Activated CD8-positive, alpha-beta memory T cell treated with anti-CD3 and anti-CD28 coated beads, Interleukin-2, amount 50 U/mL, for 4 hours (primary cell): Measurements from ENCODE around the gene ST3GAL3.

Source experiments
- DNase-seq: peaks from one replicate; pipeline ENCODE4 v3.0.0-alpha.2; 2020

The ST3GAL3 gene

DNA sequence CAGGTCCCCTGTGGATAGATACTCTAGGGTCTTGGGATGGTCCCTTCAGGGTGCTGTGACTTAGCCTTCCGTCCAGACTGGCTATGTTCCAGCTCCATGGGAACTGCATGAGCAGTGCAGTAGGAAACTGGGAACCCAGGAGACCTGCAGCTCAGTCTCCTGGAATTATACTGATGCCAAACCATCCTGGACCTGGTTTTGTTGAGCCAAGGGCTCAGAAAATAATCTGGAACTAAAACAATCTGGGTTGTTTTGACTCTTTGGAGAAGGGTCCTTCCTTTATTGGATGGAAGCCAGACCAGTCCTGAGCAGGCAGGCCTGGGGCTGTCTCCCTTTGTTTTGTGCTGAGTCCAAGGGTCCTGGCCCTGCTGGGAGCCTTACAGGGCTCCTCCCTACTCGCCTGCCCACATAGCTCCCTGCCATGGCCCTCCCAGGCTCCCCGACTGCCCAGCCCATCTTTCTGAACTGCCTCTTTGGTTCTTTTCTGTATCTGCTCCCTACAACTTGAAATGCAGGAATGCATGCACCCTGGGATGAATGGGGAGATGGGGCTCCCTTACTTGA is 240.6 kb downstream of the ST3GAL3 start:
- DNase-seq: no peak

DNA sequence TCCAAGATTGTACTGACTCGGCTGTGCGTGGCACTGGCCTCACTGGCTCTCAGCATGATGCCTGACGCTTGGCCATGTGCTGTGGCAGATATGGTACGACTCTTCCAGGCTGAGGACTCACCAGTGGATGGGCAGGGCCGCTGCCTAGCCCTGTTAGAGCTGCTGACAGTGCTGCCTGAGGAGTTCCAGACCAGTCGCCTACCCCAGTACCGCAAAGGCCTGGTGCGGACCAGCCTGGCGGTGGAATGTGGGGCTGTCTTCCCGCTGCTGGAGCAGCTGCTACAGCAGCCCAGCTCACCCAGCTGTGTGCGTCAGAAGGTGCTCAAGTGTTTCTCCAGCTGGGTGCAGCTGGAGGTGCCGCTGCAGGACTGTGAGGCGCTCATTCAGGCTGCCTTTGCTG is 242.3 kb downstream of the ST3GAL3 start:
- DNase-seq: no peak

DNA sequence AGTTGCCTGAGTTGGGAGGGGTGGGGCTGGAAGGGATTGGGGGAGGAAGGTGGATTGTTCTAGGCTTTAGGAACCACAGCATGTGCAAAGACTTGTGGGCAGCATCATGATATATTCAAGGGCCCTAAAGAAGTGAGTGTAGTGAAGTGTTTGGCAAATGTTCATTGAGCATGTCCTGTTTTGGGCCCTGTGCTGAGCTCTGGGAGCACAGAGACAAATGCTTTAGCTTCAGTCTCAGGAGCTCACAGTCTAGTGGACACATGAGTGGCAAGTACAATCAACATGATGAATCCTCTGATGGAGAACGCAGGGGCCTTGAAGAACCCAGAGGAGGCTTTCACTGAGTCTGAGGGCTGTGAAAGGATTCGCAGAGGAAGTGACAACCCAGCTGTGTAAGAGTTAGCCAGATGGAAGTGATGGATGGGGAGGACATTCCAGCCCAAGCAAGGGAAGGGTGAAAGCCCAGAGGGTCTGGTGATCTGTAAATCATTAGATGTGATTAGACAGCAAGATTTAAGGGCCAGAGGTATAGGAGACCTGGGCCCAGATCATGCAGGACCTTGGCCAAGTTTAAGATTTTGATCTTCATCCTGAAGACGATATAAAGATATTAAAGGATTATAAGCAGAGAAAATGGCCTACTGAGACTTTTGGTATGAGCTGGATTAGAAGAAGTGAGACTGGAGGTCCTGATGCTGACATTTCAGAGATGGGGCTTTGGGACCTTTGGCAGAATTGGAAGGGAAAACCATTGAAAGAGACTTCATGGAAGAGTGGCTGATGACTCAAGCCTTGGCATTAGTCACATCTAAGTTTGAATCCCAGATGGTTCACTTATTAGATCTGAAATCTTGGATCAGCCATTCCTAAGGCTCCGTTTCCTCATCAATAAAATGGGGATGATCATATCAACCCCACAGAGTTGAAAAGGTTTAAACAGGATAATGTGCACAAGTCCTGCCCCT is 244.0 kb downstream of the ST3GAL3 start:
- no peak for DNase-seq

DNA sequence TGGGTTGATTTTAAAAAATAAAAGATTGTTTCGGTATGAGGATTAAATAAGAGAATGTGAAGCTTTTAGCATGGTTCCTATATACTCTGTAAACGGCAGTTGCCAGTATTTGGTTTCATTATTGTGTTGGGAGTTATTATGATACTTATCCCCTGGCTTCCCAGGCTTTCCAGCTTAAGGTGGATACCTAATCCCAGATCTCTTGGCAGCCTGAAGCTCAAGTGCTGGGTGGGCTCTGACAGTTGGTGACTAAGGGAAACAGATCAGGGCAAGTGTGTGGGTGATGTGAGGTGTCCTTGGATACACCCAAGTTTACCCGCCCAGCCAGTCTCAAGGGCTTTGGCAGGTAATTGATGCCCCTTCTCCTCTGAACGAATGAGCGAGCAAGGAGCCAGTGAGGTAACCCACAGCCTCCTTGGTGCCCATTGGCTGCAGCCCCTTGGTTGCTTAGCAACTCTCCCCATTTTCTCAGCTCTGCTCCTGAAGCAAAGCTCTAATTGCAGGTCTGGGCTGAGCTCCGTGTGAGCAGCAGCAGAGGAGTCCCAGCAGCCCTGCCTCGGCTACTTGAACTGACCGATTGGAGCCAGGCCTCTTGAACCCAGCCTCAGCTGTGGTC is 245.5 kb downstream of the ST3GAL3 start:
- no peak for DNase-seq

DNA sequence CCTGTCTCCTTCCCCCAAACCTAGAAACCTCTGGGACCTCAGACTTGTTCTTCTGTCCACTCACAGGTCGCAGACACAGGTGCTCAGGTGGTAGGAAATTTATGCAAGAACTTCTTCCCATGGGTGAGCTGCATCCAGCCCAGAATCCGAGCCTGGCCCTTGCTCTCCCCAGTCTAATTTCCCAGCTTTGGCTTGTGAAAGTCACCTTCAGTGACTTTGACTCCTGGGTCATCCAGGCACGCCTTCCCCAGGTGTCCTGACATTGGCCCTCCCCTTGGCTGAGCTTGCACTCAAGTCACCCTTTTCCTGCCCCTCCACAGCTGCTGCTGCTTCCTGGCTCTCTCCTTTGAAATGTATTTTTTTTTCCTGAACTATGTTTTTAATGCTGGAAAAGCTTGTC is 246.0 kb downstream of the ST3GAL3 start:
- no peak for DNase-seq

DNA sequence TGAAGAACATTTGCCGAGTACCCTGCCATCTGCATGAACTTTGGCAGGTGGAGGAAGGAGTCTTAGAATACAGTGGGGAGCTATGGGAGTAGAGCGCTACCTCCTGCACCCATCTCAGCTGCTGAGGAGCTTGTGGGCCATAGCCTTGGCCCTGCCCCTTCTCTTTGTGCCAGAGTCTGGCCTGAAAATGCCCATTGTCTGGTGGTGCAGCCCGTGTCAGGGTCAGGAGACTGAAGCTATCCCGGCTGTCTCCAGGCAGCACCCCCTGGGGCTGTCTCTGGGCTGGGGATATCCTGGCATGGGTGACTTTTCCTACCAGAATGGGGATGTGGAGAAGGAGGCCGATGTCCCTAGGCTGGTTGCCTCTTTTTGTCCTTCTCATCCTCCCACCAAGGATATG is 246.7 kb downstream of the ST3GAL3 start:
- DNase-seq: no peak

DNA sequence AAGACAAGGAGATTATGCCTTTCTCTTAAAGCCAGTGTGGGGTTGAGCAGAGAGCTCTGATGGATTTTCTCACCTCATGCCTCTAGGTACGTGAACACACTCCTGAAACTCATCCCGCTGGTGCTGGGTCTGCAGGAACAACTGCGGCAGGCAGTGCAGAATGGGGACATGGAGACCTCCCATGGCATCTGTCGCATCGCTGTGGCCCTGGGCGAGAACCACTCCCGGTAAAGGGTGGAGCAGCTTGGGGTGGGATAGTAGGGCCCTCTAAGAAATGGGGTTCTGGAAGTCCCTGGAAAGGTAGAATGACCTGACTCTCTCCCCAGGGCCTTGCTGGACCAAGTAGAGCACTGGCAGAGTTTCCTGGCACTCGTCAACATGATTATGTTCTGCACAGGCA is 248.9 kb downstream of the ST3GAL3 start:
- DNase-seq: no peak

DNA sequence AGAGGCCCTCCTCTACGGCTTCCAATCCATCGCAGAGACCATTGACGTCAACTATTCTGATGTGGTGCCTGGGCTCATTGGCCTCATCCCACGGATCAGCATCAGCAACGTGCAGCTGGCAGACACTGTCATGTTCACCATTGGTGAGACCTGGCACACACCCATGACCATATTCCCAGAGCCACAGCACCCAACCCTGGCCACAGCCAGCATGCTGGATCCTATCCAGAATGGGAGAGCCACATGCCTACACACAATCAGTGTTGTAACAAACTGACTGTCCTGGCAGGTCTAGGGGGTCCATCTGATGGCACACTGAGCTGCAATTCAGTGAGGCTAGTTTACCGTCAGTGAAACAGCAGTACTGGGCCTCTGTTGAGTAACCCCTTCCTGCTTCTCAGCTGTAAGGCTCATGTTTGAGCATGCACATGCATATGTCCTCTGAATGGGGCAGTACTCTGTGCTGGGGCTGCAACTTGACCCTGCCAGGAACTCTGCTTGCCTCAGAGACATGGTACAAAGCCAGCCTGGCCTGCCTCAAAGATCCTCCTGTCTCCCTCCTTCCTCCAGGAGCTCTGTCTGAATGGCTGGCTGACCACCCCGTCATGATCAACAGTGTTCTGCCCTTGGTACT is 250.2 kb downstream of the ST3GAL3 start:
- no peak for DNase-seq

DNA sequence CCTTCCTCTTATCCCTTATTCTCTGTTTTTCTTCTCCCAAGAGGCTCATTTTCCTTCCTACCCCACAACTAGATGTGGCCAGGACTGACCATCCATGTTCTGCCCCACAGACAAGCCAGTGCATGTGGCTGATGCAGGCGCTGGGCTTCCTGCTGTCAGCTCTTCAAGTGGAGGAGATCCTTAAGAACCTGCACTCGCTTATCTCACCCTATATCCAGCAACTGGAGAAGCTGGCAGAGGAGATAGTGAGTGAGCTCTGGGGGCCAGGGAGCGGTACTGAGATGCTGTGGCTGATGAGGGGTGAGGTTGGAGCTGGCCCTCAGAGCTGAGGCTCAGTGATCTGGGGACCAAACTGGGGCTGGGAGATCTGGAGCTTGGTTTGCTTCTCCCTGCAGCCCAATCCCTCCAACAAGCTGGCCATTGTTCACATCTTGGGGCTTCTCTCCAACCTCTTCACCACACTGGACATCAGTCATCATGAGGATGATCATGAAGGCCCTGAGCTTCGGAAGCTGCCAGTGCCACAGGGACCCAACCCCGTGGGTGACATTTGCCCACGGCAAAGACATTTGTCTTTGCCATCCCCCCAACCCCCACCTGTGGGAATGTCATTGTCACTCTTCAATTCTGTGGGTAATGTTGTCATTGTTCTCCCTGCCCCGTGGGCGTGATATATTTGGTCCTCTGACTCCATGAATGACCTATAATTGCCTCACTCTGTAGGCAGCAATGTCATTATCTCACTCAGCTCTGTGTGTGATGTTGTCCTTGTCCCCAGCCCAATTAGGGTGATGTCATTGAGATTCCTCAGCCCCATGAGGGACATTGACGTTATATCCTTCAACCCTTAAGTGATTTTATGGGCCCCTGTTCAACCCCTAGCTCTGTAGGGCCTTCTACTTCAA is 251.3 kb downstream of the ST3GAL3 start:
- no peak for DNase-seq

DNA sequence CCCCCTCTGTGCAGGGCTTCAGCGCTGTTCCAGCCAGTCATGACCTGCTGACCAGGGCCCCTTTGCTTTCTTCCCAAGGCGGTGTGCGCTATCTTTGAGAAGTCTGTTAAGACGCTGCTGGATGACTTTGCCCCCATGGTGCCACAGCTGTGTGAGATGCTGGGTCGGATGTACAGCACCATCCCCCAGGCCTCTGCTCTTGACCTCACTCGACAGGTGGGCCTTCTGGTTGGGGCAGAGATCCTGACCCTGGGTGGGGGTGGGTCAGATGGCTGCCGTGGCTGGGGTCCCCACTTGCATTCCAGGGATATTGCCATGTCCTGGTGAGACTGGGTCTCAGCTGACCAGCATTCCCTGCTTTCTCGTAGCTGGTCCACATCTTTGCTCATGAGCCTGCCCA is 253.5 kb downstream of the ST3GAL3 start:
- no peak for DNase-seq

DNA sequence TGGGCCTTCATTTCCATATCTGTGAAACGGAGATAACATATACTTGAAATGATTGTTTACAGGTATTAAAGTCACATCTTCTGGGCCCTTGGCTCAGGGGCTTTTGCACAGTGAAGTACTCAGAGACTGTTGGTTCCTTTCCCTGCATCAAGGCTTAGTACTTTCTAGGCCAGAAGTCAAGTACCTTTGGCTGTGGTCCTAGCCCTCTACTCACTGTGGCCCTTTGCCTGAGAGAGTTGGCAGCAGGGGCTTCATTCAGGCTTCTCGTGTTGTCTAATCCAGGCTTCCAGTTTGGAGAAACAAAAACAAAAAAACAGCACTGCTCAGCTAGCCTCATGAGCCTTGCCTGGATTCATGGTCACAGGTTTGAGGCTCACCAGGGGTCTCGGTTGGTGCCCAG is 254.4 kb downstream of the ST3GAL3 start:
- no peak for DNase-seq

DNA sequence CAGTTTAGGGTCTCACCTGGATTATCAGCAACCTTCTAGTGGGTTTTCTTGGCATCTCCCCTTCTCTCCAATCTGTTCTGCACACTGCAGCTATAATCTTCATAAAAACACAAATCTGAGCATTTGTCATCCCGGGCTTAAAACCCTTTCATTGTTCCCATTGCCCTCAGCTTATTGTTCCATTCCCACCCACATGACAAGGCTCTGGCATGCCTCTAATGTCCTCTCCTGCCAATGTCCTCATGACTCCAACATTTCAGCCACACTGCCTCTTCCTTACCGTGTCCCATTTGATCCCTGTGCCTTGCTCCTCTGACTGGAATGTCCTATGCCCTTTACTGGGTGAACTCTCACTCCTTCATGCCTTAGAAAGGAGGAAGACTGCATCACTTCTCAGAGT is 255.0 kb downstream of the ST3GAL3 start:
- no peak for DNase-seq

DNA sequence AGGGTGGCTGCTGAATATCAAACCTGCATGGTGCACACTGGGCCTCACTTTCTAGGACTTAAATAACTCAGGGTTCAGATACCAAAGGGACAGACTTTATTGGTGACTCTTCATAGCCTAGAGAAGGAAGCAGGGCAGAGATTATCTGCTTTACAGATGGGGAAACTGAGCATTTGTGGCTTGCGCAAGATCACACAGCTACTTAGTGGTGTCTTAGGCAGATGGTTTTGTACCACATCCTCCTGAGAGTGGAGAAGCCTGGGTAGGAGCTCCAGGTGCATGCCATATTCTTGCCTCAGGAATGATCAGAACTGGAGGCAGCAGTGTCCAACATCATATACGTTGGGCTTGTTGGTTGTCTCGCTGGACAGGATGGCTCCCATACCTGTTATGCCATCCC is 255.7 kb downstream of the ST3GAL3 start:
- DNase-seq: no peak

DNA sequence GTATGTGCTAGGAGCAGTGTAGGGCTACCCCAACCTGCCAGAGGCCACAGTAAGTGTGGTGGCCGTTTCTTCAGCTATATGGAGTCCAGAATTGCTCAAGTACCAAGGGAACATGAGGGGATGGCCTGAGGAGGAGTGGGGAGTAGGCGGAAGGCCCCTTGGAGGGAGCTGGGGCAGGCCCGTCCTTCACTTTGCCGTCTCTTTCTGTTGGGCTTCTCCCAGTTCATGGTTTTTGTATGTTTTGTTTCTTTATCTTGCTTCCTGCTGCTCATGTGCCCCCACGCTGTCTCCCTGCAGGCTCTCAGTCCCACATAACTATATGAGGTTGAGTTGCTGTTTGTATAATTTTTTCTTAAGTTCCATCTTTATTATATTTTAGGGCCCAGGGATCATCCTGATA is 256.6 kb downstream of the ST3GAL3 start:
- no peak for DNase-seq

DNA sequence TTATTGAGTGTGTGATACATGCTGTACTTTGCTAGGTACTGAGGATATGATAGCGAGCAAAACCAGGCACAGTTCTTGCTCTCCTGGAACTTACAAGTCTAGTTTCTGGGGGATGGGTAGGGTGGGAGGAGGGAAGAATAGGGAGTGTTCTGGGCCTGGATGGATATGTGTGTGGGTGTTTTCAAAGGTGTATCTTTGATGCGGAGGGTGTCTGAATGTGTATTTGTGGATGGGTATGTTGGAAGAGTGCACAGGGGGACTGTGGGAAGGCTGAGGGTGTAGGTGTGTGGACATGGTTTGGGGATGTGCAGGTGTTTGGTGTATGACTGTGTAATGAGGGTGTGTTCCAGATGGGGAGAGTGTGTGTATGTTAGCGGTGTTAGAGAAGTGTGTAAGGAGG is 258.0 kb downstream of the ST3GAL3 start:
- no peak for DNase-seq

DNA sequence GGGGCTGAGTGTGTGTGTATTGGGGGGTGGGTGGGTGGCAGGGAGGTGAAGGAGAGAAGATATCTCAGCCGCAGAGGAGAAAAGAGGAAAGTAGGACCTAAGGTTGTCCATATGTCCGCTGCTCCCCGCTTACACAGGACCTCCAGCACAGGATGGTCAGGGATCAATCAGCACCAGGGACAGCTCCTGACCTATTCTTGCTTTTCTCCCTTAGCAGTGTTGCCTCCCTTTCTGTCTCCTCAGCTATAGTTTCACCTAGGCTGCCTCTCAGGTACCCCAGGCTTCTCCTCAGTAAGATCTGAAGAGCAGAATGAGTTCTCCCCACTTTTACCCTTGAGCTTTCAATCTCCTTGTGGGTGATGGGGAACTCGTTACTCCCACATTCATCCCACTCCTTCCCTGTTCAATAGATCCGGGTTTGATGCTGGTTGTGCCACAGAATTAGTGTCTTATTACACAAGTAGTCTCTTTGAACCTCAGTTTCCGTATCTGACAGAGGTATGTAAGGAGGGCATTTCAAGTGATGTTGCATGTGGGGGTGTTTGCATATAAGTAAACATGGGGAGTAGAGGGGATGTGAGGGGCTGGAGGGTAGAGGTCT is 261.1 kb downstream of the ST3GAL3 start:
- DNase-seq: no peak

DNA sequence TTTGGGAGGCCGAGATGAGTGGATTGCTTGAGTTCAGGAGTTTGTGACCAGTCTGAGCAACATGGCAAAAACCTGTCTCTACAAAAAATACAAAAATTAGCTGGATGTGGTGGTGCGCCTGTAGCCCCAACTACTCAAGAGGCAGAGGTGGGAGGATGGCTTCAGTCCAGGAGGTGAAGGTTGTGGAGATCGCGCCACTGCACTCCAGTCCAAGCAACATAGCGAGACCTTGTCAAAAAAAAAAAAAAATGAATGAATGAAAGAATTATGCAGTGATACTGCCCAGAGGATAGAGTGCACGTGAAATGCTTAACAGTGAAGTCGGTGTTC is 262.0 kb downstream of the ST3GAL3 start:
- no peak for DNase-seq

DNA sequence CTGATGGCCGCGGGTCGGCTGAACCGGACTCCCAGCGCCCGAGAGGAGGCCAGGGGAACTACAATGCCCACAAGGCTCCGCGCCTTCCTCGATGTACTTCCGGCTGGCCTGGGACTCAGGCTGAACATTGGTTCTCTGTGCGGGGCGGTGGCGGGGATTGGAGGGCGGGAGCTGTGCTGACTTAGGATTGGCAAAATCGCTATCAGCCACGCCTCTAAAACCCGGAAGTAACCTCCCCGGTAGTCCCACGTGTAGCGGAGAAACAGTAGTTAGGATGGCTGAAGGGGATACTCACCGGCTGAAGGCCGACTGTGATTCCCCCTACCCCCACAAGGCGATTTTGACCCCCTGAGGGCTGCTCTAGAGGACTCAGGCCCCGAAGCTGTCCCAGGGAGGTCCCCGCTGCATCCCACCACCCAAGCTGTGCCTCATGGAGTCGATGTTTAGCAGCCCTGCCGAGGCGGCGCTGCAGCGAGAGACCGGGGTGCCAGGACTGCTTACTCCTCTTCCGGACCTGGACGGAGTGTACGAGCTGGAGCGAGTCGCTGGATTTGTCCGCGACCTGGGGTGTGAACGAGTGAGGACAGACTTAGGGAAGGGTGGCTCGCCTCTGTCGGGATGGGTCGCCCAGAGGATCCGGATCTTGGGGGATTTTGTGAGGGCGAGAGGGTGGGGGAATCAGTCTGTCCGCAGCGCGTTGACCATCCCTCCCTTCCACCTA is 262.6 kb downstream of the ST3GAL3 start, which contains the start of gene DPH2:
Gene DPH2 (plus strand): TSS at position 265 of the 721 bp plus-strand sequence. CDS start 166 bp downstream, at position 431.
- peak; percentile 94 for DNase-seq

DNA sequence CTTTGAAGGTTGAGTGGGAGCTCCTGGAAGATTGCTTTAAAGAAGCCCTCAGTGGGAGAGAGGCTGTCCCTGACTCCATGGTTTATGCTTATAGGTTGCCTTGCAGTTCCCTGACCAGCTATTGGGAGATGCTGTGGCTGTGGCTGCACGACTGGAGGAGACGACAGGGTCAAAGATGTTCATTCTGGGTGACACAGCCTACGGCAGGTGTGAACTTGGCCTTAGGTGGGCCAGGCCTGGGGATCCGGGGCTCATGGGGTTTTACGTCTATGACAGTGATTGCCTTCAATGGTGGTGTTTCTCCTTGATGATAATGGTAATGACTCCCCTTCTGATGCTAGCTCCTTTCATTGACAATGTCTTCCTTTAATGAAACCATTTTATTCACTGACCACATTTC is 263.2 kb downstream of the ST3GAL3 start:
- DNase-seq: no peak

DNA sequence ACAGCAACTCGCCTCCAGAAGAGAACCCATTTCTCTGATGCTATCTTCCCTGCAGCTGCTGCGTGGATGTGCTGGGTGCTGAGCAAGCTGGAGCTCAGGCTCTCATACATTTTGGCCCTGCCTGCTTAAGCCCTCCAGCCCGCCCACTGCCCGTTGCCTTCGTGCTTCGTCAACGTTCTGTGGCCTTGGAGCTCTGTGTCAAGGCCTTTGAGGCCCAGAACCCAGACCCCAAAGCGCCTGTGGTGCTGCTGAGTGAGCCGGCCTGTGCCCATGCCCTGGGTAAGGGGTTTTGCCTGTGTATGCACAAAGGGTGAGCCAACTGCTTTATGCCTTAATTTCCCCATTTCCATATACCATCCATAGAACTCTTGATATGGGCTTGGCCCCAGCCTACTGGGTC is 263.6 kb downstream of the ST3GAL3 start:
- no peak for DNase-seq

DNA sequence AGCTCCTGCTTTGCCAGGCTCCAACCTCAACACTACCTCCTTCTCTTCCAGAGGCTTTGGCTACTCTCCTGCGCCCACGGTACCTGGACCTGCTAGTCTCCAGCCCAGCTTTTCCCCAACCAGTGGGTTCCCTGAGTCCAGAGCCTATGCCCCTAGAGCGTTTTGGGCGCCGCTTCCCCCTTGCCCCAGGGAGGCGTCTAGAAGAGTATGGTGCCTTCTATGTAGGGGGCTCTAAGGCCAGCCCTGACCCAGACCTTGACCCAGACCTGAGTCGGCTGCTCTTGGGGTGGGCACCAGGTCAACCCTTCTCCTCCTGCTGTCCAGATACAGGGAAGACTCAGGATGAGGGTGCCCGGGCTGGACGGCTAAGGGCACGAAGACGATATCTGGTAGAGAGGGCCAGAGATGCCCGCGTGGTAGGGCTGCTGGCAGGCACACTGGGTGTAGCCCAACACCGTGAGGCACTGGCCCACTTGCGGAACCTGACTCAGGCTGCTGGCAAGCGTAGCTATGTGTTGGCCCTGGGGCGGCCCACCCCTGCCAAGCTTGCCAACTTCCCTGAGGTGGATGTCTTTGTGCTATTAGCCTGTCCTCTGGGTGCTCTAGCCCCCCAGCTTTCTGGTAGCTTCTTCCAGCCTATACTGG is 264.1 kb downstream of the ST3GAL3 start:
- no peak for DNase-seq
